Endothelial cell of hepatic sinusoid (primary cell): Measurements from ENCODE around the gene TSC22D4.
"Not testable (repeated sequence)": the region's sequence is repeated elsewhere in the genome, so short reads cannot be mapped to it uniquely, and the experiment has no call there.

Source experiments
- in situ Hi-C: cut with HindIII; loops from 2 replicates; pipeline ENCODE4 v1.10.0; 2017; ENCODE audit warnings: low sequenced_read_pairs

The TSC22D4 gene

GRCh38 chr7:100476101-100476780 lies 2.8 kb downstream of the TSC22D4 start:
- in situ Hi-C loops, result no loop called here

DNA sequence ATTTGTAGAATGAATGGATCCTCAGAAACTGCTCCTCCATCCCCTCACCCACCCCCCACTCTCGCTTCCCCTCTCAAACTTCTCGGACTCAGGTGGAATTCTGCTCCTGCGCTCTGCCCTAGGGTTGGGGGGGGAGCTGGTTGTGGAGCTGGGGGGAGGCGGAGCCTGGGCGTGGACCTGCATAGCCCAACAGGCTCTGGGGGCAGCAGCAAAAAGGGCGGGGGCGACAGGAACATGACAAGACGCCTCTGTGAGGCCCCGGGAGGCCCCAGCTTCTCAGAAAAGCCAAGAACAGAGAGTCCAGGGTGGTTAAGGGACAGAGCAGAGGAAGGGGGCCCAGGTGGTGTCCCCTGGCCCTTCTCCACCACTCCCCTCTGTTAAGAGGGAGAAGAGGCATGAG lies 3.5 kb downstream of the TSC22D4 start:
- in situ Hi-C loops, result no loop called here

- in situ Hi-C loops, result no loop called here
Observed at GRCh38 chr7:100472854-100473499, 6.0 kb downstream of the TSC22D4 start.

DNA sequence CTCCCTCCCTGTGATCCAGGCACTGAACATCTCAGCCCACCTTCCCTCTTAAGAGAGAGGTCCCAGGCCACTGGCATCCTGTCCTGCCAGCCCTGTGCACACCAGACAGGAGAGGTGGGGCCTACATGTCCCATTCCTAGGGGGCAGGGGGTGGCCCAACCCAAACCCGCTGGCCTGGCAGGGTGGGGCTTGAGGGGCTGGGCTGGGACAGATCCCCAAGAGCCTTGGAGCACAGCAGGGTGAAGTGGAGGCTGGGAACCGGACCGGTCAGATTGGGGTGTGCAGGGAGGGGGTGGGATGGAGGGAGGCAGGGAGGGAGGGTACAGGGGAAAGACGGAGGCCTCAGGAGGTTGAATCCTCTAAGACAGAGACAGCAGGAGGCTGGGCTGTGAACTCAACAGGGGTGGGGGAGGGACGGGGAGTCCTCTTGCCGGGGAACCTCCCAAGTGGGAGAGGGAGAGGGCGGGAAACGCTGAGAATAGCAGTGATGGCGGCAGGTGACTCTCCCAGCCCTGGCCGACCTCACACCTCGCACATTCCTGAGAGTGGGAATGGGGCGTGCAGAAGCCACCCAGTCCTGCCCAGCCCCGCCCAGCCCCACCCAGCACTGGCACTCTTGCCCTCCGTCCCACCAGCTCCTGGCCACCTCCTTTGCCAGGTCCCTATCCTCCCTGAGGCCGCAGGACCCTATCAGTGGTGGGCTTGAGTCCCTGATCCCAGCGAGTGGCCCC lies 6.7 kb downstream of the TSC22D4 start:
- in situ Hi-C loops, result no loop called here

DNA sequence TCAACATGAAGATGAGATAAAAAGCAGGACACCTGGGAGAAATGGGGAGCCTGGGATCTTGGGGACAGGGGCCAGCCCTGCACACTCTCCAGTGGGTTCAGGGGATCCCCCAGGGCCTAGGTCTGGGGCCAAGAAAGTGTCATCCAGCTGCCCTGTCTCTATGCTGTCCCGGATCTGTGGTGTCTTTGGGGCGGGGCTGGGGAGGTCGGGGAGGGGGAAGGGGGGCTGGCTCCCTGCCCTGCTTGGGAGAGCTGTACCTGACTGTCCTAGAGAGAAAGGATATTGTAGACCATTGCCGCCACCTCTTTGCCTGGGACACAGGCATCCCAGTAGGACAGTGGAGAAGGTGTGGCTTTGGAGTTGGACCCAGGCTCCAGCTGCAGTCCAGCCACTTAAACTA lies 8.0 kb downstream of the TSC22D4 start:
- in situ Hi-C loops, result no loop called here

DNA sequence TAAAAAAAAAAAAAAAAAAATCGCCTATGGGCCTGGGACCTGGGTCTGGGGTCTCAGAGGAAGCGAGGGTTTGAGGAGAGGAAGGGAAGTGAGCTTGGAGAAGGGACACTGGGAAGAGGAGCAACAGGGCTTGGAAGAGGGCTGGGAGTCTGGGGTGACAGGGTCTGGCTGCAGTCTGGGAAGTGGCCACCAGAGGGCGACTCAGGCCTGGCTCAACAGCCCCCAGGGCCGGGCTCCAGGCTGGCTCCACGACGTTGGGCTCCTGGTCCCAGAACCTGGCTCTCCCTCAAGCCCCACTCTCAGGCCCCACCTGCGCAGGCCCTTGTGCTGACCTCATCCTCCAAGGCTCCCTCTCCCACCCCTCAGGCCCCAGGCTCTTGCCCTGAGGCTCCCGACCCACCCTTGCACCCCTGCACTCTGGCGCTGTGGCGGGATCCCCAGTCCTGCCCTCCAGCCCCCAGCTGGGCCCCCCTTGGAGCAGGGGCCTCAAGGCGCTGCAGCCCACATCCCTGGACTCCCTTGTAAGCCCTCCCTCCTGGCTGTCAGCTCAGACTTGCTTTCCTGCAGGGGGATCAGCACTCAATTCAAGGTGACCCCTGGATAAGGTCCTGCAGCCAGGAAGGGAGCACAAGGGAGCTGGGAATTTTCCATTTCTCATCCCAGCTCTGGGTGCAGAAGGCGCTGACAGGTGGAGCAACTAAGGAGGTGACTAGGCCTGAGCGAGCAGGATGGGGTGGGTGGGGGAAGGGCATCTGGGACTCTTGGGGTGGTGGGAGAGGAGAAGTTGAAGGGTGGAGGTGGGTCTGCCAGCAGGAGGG lies 9.6 kb downstream of the TSC22D4 start:
- in situ Hi-C loops, result no loop called here

- in situ Hi-C loops, result no loop called here
Observed at GRCh38 chr7:100467638-100468373, 11.2 kb downstream of the TSC22D4 start.

DNA sequence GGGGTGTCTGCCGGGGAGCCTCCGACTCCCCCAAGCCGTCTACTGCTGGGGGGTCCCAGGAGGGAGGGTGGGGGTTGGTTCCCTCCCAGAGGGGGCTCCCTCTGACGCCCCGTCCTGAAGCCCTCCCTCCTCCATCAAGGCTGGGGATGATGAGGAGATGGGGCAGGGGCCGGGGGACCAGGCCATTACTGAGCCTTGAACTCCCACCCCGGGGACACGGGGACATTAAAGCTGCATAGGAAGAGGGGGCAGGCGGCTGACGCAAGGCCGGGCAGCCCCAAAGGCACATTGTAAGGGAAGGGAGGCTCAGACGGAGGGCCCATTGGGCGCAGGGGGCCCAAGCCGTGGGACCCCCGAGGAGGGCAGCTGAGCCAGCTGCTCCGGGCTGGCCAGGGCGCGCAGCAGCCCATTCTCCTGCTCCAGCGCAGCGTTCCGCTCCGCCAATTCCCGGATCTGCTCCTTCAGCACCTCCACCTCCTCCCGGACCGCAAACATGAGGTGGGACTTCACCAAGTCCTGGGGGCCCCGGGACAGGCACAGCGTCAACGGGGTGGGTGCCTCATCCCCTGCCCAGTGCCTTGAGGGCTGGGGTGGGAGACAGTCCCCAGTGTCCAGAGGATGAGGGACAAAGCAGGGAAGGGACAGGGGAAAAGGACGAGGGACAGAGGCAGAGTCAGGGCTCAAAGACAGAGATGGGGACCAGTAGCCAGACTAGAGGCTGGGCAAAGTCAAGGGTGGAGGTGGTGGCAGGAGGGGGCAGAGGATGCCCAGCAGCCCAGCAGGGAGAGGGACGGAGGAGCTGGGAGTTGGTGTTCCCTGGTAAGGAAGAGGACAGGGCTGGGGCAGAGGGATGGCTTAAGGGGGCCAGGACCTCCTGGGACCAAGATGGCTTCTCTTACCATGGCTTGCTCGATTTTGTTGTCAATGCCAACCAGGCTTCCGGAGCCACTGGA lies 12.1 kb downstream of the TSC22D4 start:
- in situ Hi-C loops, result no loop called here

DNA sequence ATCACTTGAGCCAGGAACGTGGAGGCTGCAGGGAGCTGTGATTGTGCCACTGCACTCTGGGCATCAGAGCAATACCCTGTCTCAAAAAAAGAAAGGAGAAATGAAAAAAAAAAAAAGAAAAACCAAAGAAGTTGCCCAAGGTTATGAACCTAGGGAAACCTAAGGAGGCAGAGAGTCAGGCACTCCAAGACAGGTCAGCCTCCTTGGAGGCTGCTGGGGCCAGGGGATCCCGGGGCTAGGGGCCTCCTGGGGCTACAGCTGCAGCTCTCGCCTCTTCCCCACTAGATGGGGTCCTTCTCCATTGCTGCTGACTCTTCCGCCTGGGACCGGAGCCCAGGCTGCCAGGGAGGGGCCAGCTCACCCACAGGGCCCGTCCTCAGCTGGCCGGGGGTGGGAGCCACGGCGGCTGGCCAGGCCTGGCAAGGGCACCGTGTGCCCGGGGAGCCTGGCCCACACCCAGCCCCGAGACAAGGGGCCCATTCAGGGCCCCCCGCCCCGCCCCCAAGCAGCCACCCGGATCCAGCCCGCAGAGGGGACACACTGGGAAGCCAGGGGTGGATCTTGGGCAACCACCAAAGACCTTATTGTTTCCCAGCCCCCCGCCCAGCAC lies 13.2 kb downstream of the TSC22D4 start:
- in situ Hi-C loops, result no loop called here

- in situ Hi-C loops, result no loop called here
Observed at GRCh38 chr7:100465299-100465698, 13.7 kb downstream of the TSC22D4 start.

GRCh38 chr7:100464791-100465190 lies 14.2 kb downstream of the TSC22D4 start:
- in situ Hi-C loops, result no loop called here

- in situ Hi-C loops, result no loop called here
Observed at GRCh38 chr7:100464210-100464660, 14.8 kb downstream of the TSC22D4 start, which contains the start of gene SPACDR. Gene SPACDR (minus strand): TSS chr7:100464260. CDS start chr7:100464025, 235 bp downstream.

DNA sequence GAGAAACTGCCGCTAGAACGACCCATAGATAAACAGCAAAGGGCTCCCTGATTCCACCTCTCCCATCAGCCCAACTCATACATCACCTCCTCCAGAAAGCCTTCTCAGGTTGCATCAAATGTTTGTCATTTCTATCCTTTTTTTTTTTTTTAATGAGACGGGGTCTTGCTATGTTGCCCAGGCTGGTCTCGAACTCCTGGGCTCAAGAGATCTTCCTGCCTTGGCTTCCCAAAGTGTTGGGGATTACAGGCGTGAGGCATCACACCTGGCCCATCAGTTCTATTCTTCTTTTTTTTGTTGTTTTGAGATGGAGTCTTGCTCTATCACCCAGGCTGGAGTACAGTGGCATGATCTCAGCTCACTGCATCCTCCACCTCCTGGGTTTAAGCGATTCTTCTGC lies 22.0 kb downstream of the TSC22D4 start:
- in situ Hi-C loops, result no loop called here

DNA sequence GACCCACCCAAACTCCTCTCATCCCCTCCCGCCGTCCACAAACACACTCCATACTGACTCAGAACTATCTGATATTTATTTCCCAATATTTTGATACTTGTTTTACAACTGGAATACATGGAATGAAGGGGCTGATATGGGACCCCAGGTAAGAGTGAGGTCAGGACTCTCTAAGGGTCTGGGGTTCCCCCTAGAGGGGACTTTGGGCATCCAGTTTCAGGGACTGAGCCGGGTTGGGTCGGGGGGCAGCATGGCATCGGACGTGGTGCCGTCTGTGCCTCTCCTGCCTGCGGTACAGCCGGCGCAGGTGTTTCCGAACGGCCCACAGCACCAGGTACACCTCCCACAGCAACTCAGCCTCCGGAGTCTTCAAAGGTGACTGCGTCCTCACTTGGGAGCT lies 22.5 kb downstream of the TSC22D4 start:
- in situ Hi-C loops, result no loop called here

- in situ Hi-C loops, result no loop called here
Observed at GRCh38 chr7:100455206-100455605, 23.8 kb downstream of the TSC22D4 start.

GRCh38 chr7:100453854-100454253 lies 25.2 kb downstream of the TSC22D4 start:
- in situ Hi-C loops, result not testable (repeated sequence)

DNA sequence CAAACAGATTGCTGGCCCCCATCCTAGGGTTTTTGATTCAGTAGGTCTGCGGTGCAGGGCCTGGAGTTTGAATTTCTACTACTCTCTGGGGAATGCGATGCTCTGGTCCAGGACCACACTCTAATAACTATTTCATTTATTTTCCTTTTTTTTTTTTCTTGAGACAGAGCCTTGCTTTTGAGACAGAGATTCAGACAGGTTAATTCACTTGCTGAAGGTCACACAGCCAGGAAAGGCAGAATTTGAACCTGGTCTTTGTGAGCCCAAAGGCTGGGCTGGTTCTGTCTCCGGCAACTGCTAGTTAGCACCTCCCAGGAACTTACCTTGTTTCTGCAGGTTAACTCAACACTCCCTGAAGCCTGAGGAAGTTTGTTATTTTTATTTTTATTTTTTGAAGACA lies 26.5 kb downstream of the TSC22D4 start:
- in situ Hi-C loops, result no loop called here

GRCh38 chr7:100449190-100449795 lies 29.7 kb downstream of the TSC22D4 start:
- in situ Hi-C loops, result no loop called here
